GM21367 (cell line): ENCODE data around the gene RERE.

Source experiments
- ATAC-seq: cut with Tn5 transposase; IDR thresholded peaks from one replicate; pipeline ENCODE4 v1.9.1; 2021; ENCODE audit not compliant: unreplicated experiment

The RERE gene

DNA sequence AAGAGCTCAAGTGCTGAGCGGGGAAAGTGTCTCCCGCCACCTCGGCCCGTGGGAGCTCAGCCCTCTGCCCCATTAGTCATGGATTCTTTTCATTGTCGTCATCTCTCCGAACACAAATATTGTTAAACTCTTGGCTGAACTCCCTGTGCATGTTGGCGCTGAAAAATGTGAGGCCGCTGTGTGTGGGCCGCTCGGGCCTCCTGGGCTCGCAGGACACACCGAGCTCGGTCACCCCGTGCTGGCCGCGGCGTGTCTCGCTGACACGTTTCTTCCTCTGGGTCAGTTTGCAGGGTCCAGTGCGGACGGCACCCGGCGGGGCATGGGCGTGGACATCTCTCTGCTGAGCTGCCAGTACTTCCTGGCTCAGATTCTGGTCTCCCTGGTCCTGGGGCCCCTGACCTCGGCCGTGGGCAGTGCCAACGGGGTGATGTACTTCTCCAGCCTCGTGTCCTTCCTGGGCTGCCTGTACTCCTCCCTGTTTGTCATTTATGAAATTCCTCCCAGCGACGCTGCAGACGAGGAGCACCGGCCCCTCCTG lies 473.9 kb downstream of the RERE start:
- no peak for ATAC-seq

DNA sequence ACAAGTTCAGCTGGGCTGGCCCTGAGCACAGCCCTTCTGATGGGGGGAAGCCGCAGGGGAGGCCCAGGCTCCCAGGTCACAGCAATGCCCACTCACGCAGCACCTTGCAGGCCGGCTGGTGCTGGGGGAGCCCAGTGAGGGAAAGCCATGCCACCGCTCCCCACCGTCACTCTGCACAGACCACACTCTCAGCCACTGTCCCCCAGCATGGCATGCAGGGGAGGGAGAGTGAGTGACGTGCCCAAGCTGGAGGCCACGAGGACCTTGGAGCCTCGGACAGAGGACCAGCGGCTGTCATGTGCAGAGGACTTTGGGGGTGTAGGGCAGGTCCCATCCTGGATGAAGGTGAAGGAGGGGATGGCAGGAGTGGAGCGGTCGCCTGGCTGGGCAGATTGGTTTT lies 474.4 kb downstream of the RERE start:
- no peak for ATAC-seq

DNA sequence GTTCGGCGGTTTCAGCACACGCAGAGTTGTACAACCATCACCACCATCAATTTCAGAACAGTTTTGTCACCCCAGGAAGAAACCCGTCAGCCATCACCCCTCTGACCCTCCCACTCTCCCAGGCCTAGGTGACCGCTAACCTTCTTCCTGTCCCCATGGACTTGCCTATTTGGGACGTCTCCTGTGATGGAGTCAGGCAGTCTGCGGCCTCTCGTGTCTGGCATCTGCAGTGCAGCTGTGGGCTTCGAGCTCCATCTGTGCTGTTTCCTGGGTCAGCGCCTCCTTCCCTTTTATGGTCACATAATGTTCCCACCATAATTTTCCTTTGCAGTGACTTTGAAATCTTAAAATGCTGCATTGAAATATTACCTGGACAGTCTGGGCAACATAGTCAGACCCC lies 475.1 kb downstream of the RERE start:
- no peak for ATAC-seq

- ATAC-seq = no peak
These were observed 477.0 kb downstream of the RERE start for GRCh38 chr1:8340448-8340847.

DNA sequence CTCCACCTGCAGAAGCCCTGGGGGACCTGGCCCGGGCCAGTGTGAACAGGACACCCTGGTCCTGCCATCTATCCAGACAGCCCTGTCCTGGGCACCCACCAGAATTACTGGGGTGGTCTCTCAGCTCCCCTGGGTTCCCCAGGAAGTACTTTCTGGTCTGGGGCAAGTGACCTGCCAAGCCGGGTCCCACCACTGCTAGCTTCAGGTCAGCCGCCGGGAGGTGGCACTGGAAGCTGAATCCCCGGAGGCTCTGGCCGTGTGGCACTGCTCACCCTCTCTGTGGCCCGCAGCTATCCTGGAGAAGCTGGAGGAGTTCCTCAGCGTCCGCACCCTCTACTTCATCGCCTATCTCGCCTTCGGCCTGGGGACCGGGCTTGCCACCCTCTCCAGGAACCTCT lies 478.2 kb downstream of the RERE start:
- no peak for ATAC-seq

DNA sequence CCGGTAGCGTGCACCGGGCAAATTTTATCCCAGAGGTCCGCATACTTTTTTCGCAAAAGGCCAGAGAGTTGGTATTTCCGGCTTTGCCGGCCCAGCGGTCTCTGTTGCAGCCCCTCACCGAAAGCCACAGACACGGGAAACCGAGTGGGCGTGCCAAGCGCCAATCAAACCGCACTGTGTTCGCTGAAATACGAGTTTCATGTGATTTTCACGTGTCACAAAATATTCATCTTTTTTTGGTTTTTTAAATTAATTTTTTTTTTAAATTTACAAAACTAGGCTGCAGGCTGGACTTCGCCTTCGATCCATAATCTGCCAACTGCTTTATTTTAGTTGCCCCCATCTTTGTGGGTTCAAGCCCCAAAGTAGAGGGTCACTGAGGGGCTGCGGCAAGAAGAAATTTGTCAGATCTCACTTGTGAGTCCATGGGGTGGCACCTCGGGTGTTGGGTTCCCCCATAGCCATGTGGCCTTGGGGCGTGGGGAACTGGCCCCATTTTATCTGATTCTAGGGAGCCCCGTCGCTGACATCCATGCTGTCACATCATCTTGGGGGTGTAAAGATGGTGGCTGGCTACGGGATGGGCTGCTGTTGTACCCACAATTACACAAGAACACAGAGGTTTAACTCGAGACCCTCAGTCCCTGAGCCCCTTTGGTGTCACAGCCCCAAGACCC lies 478.8 kb downstream of the RERE start:
- ATAC-seq = no peak

DNA sequence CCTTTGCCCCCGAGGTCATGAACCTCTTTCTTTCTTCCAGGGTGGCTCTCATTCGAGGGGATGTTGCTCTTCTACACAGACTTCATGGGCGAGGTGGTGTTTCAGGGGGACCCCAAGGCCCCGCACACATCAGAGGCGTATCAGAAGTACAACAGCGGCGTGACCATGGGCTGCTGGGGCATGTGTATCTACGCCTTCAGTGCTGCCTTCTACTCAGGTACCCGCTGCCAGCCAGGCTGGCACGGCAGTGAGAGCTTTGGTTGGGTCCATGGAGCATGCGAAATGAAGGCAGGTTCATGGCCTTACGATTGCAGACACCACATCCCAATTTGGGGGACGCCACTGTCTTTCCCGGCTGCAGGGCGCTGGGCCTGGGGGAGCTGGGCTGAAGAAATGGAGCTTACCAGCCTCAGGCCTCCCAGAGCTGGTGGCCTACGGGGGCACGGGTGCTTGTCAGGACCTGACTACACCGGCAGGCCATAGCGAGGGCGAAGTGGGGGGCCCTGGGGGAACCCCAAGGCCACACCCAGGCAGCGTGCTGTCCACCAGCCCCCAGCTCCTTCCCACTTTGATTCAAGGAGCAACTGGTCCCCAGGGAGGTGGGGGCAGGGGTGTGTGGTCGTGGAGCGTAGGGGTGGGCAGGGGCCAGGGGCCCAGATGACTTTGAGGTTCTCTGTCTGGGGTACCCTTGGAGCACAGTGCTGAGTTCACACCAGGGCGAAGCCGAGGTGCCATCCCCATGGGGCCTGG lies 479.5 kb downstream of the RERE start:
- ATAC-seq = no peak

- ATAC-seq = no peak
These were observed 482.2 kb downstream of the RERE start for GRCh38 chr1:8335246-8335645.

GRCh38 chr1:8334106-8334851 lies 483.2 kb downstream of the RERE start:
- ATAC-seq = no peak

- ATAC-seq = no peak
These were observed 484.0 kb downstream of the RERE start for GRCh38 chr1:8333246-8333987.

- ATAC-seq = no peak
These were observed 484.6 kb downstream of the RERE start for GRCh38 chr1:8332806-8333205.

- no peak for ATAC-seq
These were observed 486.9 kb downstream of the RERE start for GRCh38 chr1:8330271-8331125.

GRCh38 chr1:8329858-8330257 lies 487.6 kb downstream of the RERE start:
- no peak for ATAC-seq

GRCh38 chr1:8329439-8329838 lies 488.0 kb downstream of the RERE start:
- no peak for ATAC-seq

GRCh38 chr1:8328271-8328670 lies 489.2 kb downstream of the RERE start:
- ATAC-seq = no peak

DNA sequence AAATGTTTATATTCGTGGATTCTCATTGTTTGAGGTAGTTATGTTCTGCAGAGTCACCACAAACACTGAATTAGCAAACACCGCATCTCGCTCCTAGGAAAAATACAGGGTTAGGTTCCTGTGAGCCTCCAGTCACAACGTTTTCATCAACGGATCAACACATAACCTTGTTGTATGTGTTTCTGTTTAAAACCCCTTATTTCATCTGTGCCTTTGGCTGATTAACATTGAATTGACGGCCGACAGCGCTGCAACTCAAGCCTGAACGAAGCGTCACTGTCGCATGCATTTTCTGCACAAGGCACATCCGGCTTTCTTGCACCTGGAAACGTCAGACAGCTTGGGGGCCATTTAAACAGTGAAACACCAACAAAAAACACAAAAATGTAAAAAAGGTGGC lies 491.2 kb downstream of the RERE start:
- ATAC-seq = no peak

GRCh38 chr1:8325771-8326170 lies 491.7 kb downstream of the RERE start:
- no peak for ATAC-seq

DNA sequence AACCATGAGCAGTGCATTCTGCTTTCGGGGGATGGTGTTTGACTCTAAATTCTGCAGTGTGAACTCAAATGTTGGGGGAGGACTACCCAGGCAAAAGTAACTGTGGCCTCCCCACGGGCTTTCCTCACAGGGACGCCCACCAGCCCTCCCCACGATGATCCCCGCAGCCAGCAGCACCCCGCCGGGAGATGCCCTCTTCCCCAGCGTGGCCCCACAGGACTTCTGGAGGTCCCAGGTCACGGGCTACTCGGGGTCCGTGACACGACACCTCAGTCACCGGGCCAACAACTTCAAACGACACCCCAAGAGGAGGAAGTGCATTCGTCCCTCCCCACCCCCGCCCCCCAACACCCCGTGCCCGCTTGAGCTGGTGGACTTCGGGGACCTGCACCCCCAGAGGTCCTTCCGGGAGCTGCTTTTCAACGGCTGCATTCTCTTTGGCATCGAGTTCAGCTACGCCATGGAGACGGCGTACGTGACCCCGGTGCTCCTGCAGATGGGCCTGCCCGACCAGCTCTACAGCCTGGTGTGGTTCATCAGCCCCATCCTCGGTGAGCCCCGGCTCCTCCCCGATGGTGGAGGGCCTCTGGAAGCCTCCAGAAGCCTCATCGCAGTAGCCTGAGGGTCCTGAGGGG lies 493.1 kb downstream of the RERE start:
- no peak for ATAC-seq

DNA sequence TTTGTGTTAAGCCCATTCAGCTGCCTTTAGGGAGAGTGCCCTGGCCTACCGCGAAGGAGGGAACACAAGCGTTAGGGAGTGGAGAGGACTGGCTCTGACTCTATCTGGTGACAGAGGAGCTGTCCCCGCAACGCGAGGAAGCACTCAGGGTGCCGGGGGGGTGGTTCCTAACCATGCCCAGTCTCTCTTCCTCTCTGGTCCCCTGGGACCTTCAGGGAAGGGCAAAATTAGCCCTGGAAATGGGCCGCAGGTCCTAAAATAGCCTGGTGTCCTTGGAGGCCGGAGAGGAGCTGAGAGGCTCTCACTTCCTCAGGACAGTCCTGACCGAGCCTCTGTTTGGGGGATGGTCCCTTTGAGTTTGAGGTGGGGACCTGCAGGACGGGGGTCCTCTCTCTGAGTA lies 493.7 kb downstream of the RERE start:
- ATAC-seq = no peak

- ATAC-seq = no peak
These were observed 495.8 kb downstream of the RERE start for GRCh38 chr1:8321612-8322011.
